Neural progenitor cell (in vitro differentiated cells): ENCODE measurements around the gene ZSWIM3. TPM values are rescaled to one million over a fixed set of nuclear protein-coding genes. Genes with fewer than 3 reads are reported as not detected.
A peak's percentile ranks its signal among the peaks of the same experiment; 100 is the strongest.

ENCODE experiments used
- DNase-seq: peaks from one replicate; pipeline ENCODE4 v3.0.0-alpha.2; 2016; ENCODE audit warnings: low spot score
- H2AFZ ChIP-seq: fragments of 200-600 bp; sonication (generic); replicated peaks from 2 replicates; pipeline ENCODE4 v1.6.1; 2016; ENCODE audit warnings: antibody characterized with exemption
- H3F3A ChIP-seq: fragments of 200-600 bp; sonication (generic); 2 replicates; pipeline ENCODE4 v1.6.1; 2016; ENCODE audit warnings: antibody characterized with exemption, low read depth
- H3K27ac ChIP-seq: fragments of 200-600 bp; sonication (generic); 2 replicates; pipeline ENCODE4 v1.5.1; 2016; ENCODE audit warnings: mild to moderate bottlenecking
- H3K27me3 ChIP-seq: fragments of 200-600 bp; sonication (generic); 2 replicates; pipeline ENCODE4 v1.6.1; 2016; ENCODE audit warnings: mild to moderate bottlenecking, moderate library complexity
- H3K36me3 ChIP-seq: fragments of 200-600 bp; sonication (generic); 2 replicates; pipeline ENCODE4 v1.5.1; 2016
- H3K4me1 ChIP-seq: fragments of 200-600 bp; sonication (generic); 2 replicates; pipeline ENCODE4 v1.6.1; 2016; ENCODE audit warnings: mixed run types
- H3K4me2 ChIP-seq: fragments of 200-600 bp; sonication (generic); 2 replicates; pipeline ENCODE4 v1.6.1; 2016
- H3K4me3 ChIP-seq: fragments of 200-600 bp; sonication (generic); 2 replicates; pipeline ENCODE4 v1.5.1; 2016
- H3K79me2 ChIP-seq: fragments of 200-600 bp; sonication (generic); 2 replicates; pipeline ENCODE4 v1.6.1; 2016; ENCODE audit warnings: low read depth
- H3K9ac ChIP-seq: fragments of 200-600 bp; sonication (generic); 2 replicates; pipeline ENCODE4 v1.6.1; 2016
- H3K9me3 ChIP-seq: fragments of 200-600 bp; sonication (generic); 2 replicates; pipeline ENCODE4 v1.5.1; 2016; ENCODE audit warnings: low read depth
- H4K20me1 ChIP-seq: fragments of 200-600 bp; sonication (generic); 2 replicates; pipeline ENCODE4 v1.6.1; 2016; ENCODE audit warnings: low read depth
- H3K27ac Mint-ChIP-seq: 3 replicates; pipeline ENCODE4 v1.8.0; 2021; ENCODE audit warnings: mixed read lengths
- H3K27me3 Mint-ChIP-seq: 2 replicates; pipeline ENCODE4 v1.8.0; 2022; ENCODE audit warnings: low read depth, mild to moderate bottlenecking, inconsistent platforms, moderate library complexity, mixed read lengths; ENCODE audit not compliant: insufficient read depth
- H3K36me3 Mint-ChIP-seq: 3 replicates; pipeline ENCODE4 v1.8.0; 2021; ENCODE audit warnings: mixed read lengths
- H3K4me1 Mint-ChIP-seq: 3 replicates; pipeline ENCODE4 v1.8.0; 2021; ENCODE audit warnings: mixed read lengths
- H3K4me3 Mint-ChIP-seq: 3 replicates; pipeline ENCODE4 v1.8.0; 2021; ENCODE audit warnings: mild to moderate bottlenecking, moderate library complexity, mixed read lengths
- H3K9me3 Mint-ChIP-seq: 3 replicates; pipeline ENCODE4 v1.8.0; 2020; ENCODE audit warnings: mixed read lengths
- EZH2 ChIP-seq: fragments of 200-600 bp; sonication (generic); IDR thresholded peaks from 2 replicates; pipeline ENCODE4 v1.6.1; 2017; ENCODE audit warnings: antibody characterized with exemption, mild to moderate bottlenecking, moderate library complexity
- EZH2phosphoT487 ChIP-seq: fragments of 200-600 bp; sonication (generic); IDR thresholded peaks from 2 replicates; pipeline ENCODE4 v1.6.1; 2017; ENCODE audit warnings: antibody characterized with exemption
- total RNA-seq: library from RNA; depleted of rRNA; stranded (reverse); fragments of >200 nt; gene quantifications from 2 replicates; pipeline ENCODE4 v1.2.3, GENCODE V29; 2015; ENCODE audit warnings: low replicate concordance
- TF ChIP-seq, protein P1 (sequence below): fragments of 200-600 bp; sonication (generic); IDR thresholded peaks from 2 replicates; pipeline ENCODE4 v1.5.1; 2017; ENCODE audit warnings: antibody characterized with exemption, mild to moderate bottlenecking

Gene ZSWIM3
- total RNA-seq, 1 donor from 2014 or later = 3.7 TPM

DNA sequence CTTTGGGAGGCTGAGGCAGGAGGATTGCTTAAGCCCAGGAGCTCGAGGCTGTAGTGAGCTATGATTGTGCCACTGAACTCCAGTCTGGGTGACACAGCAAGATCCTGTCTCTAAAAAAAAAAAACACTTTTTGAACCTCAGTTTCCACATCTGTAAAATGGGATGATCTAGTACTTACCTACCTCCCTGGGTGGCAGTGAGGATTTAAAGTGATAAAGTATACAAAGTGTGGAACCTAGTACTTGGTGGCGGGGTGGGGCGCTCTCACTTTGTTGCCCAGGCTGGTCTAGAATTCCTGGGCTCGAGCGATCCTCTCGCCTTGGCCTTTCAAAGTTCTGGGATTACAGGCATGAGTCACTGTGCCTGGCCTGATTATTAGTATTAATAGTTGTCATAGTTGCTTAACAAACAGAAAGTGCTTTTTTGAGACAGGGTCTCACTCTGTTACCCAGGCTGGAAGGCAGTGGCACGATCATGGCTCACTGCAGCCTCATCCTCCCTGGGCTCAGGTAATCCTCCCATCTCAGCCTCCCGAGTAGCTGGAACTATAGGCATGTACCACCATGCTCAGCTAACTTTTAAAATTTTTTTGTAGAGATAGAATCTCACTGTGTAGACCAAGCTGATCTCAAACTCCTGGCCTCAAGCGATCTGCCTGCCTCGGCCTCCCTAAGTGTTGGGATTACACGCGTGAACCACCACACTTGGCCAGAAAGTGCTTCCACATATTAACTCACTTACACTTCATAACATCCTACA, 61.5 kb downstream of the ZSWIM3 start:
- no peaks in the 10 kb centered on the region for H3K79me2 ChIP-seq
- no peaks in the 10 kb centered on the region for H3K9me3 ChIP-seq
- TF ChIP-seq EZH2phosphoT487 = no peak
- TF ChIP-seq EZH2 = no peak
- TF ChIP-seq, protein P1, sequence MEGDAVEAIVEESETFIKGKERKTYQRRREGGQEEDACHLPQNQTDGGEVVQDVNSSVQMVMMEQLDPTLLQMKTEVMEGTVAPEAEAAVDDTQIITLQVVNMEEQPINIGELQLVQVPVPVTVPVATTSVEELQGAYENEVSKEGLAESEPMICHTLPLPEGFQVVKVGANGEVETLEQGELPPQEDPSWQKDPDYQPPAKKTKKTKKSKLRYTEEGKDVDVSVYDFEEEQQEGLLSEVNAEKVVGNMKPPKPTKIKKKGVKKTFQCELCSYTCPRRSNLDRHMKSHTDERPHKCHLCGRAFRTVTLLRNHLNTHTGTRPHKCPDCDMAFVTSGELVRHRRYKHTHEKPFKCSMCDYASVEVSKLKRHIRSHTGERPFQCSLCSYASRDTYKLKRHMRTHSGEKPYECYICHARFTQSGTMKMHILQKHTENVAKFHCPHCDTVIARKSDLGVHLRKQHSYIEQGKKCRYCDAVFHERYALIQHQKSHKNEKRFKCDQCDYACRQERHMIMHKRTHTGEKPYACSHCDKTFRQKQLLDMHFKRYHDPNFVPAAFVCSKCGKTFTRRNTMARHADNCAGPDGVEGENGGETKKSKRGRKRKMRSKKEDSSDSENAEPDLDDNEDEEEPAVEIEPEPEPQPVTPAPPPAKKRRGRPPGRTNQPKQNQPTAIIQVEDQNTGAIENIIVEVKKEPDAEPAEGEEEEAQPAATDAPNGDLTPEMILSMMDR = no peak
- Mint-ChIP-seq H3K36me3 (no peaks in the 10 kb centered on the region), H3K4me3 (peak overlapping the region; percentile 58), H3K9me3 (no peaks in the 10 kb centered on the region), H3K27me3 (peaks cover 1% of the 10 kb centered on the region), H3K4me1 (peaks cover 29% of the 10 kb centered on the region), H3K27ac (peak overlapping the region; percentile 37)
- H3K36me3 ChIP-seq = no peaks in the 10 kb centered on the region
- no peaks in the 10 kb centered on the region for H4K20me1 ChIP-seq
- H3K27ac ChIP-seq = no peak overlapping the region
- H3K27me3 ChIP-seq = no peaks in the 10 kb centered on the region
- no peak overlapping the region for H3K4me3 ChIP-seq
- no peak overlapping the region for H3K9ac ChIP-seq
- H3K4me2 ChIP-seq = no peak overlapping the region
- peaks cover 3% of the 10 kb centered on the region for H3K4me1 ChIP-seq
- H2AFZ ChIP-seq = no peak overlapping the region
- no peaks in the 10 kb centered on the region for H3F3A ChIP-seq
- no peak for DNase-seq

DNA sequence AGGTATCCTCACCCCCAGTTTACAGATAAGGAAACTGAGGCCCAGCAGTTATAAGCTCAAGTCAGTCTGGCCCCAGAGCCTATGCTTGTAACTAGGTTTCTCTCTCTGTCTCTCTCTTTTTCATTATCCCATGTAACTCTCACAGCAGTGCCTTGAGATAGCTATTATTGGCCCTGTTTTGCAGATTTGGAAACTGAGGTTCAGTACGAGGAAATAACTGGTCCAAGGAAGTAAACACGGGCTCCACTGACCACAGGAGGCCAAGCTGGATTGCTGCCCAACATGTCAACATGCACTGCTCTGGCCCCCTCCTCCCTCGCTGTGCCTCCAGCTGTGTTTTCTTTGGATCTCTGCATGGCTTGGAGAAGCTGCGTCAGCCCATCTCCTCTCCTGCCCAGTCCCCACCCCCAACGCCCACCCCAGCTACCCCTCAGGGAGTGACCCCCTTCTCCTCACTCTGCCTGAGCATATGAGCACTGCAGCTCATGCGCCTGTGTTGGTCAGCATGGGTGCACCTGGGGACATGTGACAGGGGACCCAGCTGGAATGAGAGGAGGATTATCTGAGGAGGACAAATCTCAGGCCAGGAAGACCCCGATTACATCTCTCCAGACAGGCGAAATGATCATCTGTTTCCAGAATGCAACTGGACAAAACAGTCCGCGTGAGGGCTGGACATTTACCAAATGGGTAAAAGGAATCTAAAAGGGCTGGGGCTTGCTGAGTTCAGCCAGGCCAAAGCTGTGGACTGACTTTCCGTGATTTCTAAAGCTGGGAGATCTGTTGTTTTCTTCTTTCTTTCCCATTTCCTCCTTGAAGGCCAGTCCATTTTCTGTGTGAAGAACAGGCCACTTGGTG, 62.4 kb downstream of the ZSWIM3 start:
- no peaks in the 10 kb centered on the region for H4K20me1 ChIP-seq
- no peaks in the 10 kb centered on the region for H3K79me2 ChIP-seq
- H3K4me2 ChIP-seq = no peak overlapping the region
- TF ChIP-seq, protein P1 = no peak
- TF ChIP-seq EZH2 = no peak
- TF ChIP-seq EZH2phosphoT487 = no peak
- Mint-ChIP-seq H3K4me3 (no peak overlapping the region), H3K27ac (peak overlapping the region; percentile 42), H3K36me3 (no peaks in the 10 kb centered on the region), H3K4me1 (peaks cover 28% of the 10 kb centered on the region), H3K27me3 (peaks cover 3% of the 10 kb centered on the region), H3K9me3 (no peaks in the 10 kb centered on the region)
- no peaks in the 10 kb centered on the region for H3F3A ChIP-seq
- H3K9me3 ChIP-seq = no peaks in the 10 kb centered on the region
- H3K4me1 ChIP-seq = peaks cover 3% of the 10 kb centered on the region
- H3K27ac ChIP-seq = no peak overlapping the region
- H2AFZ ChIP-seq = no peak overlapping the region
- no peak overlapping the region for H3K4me3 ChIP-seq
- H3K9ac ChIP-seq = no peak overlapping the region
- no peaks in the 10 kb centered on the region for H3K36me3 ChIP-seq
- H3K27me3 ChIP-seq = no peaks in the 10 kb centered on the region
- no peak for DNase-seq

DNA sequence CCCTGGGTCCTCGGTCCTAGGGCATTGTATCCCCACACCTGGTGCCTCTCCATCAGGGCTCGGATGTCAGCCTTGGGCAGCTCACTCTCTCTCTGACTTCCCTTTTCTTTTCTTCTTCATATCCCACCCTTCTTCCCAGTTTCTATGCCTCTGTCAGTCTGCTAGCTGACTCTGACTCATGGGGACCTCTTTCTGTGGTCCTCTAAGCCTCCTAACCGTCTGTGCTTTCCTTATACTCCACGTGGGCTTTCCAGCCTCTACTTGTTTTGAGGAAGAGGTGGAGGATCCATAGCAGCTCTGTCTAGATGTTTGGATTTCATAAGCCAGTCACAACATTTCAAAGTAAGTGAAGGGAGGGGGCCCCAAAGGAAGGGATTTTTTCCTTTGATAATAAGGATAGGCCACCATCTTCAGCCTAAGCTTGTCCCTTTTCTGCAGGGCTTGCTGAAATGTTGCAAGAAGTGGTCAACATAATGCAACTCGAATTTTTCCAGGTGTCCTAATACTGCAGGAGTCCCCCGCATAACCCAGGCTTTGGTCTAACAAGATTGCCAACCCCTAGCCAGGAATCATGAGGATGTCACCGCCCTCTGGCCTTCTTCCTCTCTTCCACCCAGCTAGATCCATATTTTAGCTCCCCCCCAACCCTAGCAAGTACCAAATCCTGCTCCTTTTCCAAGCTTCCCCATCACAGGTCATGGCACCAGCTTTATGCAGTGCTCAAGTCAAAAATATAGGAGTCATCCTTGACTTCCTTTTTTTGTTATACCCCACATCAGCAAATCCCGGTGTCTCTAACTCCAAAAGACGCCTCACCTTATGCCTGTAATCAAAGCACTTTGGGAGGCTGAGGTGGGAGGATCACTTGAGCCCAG, 63.3 kb downstream of the ZSWIM3 start:
- Histone ChIP-seq H3F3A (peaks cover 2% of the 10 kb centered on the region), H3K4me2 (no peak overlapping the region), H3K9me3 (no peaks in the 10 kb centered on the region), H3K27me3 (no peaks in the 10 kb centered on the region), H3K9ac (no peak overlapping the region), H2AFZ (no peak overlapping the region), H3K4me1 (peaks cover 10% of the 10 kb centered on the region), H3K4me3 (no peak overlapping the region), H4K20me1 (no peaks in the 10 kb centered on the region), H3K27ac (no peak overlapping the region), H3K79me2 (no peaks in the 10 kb centered on the region), H3K36me3 (no peaks in the 10 kb centered on the region)
- no peak for DNase-seq
- Mint-ChIP-seq H3K4me3 (no peak overlapping the region), H3K27me3 (peaks cover 9% of the 10 kb centered on the region), H3K27ac (peak overlapping the region; percentile 42), H3K9me3 (no peaks in the 10 kb centered on the region), H3K36me3 (no peaks in the 10 kb centered on the region), H3K4me1 (peaks cover 33% of the 10 kb centered on the region)
- TF ChIP-seq, protein P1 = no peak
- TF ChIP-seq EZH2phosphoT487 = no peak
- no peak for TF ChIP-seq EZH2
